ENCODE data around the gene CDH15.

Gene CDH15

DNA sequence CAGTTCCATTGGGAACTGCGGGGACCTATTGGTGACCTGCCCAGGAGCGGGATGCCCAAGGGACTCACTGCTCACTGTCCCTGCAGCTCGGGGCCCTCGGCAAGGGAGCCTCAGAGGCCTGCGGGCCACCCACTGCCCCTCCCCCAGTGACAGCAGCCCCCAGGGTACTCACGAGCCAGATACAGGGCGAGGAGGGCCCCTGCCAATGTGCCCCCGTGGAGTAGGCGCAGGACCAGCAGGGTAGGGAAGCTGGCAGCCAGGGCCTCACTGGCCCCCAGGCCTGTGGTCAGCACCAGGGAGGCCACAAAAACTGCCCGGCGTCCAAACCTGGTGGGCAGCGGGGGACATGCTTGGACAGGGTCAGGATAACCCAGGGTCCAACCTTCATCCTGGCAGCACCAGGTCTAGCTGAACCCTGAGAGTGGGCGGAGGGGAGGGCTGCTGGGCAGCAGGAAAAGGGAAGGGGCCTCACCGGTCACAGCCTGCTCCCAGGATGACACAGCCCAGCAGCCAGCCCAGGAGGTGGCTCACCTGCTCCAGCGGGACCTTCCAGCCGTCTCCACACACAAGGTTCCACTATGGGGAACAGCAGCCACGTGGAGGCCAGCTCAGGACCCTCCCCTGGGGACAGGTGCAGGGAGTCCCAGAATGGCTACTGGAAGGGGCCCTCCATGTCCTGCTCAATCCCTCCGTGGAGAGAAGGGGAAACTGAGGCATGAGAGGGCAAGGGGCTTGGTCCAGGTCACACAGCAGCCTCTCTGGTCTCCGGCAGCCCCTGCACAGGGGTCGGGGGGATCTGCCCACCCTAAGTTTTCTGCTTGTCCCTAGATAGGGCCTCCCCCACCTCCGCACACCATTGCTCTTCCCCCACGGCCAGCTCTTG is 27.9 kb downstream of the CDH15 start:
- no peak for DNase-seq (ENCODE audit: low read depth)

DNA sequence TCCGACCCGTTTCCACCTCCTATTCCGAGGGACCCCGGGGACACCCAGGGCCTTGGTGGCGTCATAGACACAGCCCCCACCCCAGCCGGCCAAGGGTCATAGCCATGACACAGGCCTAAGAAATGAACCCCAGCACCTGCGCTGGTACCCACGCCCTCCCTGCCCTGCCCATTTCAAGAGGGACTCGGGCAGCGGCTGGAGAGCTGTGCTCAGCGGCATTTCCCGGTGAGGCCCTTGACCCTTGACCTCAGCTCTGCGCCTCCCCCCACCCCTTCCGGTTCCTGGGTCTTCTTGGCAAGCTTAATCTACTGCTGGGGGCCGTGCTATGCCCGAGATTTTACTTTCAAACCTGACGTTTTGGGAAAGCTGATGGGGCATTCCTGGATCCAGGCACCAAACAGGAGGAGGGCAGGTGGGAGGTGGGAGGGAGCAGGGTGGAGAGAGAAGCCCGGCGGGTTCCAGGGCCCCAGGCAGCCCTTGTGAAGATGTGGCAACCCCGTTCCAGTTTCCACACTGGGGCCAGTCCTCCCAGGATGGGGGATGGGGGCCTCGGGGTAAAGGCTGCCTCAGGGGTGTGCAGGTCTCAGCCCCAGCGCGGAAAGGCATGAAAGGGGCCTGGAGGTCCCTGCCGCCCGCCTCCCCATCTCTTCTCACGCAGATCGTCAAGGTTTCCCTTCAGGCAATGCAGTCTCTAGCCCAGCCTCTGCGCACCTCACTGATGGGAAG is 28.7 kb downstream of the CDH15 start, which contains the start of gene SLC22A31:
TSS of gene SLC22A31 (minus strand) at position 414 of the 726 bp plus-strand sequence. CDS start at position 378, 36 bp downstream.
- no peak for DNase-seq (ENCODE audit: low read depth)

DNA sequence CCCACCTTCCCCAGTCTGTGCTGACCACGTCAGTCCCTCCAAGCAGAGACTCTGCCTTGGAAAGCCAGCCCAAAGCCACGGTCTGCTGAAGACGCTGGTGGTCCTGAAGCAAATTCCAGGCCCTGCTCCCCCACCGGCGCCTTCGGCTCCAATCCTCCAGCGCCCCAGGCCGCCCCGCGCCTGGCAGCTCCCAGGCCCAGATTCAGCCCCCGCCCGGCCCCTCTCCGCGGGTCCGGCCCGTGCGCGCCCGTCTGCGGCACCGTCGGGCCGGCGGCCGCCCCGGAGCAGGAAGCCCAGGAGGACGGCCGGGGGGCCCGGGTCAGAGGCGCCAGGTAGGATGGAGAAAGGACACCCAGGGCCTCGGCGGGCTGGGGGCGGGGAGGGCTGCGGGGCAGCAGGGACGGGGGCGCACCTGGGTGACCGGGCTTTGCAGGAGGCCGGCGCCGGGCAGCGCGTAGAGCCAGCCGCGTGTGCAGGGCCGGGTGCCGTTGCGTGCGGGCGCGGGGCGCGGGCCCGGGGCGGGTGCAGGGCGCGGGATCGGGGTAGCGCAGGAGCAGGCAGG is 29.4 kb downstream of the CDH15 start:
- DNase-seq (ENCODE audit: low read depth): no peak

DNA sequence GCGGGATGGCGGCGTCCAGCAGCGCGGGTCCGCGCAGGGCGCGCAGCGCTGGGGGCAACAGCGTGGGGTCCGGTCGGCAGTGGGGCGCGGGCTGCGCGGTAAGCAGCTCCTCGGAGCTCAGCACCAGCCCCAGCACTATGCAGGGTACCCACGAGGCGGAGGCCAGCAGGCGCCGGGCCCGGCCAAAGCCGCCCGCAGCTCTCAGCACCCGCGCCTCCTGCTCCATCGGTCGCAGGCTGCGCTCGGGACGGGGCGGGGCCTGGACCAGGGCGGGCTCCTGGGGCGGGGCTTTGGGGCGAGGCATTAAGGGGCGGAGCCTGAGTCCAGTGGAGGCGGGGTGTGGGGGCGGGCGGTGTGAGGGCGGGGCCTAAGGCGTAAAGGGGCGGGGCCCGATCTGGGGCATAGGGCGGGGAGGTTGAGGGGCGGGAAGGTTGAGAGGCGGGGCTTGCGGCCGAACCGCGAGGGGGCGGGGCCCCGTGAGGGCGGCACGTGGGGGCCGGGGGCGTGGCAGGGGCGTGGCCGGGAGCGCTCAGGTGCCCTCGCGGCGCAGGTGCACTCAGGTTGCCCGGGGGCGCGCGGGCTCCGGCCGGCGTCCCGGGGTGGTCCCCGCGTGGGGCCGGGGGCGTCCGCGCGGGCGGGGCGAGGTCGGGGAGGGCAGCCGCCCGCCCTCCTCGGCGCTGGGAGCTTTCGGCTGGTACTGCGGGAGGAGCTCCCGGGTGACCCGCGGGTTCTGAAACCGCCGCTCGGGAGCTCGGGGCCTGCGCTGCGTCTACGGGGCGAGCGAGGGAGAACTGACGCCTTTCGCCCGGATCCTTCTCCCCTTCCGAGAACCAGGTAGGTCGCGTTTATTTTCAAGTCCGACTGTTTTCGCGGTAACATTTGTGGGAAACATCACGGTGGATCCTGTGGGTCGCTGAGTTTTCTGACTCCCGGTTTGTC is 30.2 kb downstream of the CDH15 start:
- DNase-seq (ENCODE audit: low read depth): peak; percentile 62

DNA sequence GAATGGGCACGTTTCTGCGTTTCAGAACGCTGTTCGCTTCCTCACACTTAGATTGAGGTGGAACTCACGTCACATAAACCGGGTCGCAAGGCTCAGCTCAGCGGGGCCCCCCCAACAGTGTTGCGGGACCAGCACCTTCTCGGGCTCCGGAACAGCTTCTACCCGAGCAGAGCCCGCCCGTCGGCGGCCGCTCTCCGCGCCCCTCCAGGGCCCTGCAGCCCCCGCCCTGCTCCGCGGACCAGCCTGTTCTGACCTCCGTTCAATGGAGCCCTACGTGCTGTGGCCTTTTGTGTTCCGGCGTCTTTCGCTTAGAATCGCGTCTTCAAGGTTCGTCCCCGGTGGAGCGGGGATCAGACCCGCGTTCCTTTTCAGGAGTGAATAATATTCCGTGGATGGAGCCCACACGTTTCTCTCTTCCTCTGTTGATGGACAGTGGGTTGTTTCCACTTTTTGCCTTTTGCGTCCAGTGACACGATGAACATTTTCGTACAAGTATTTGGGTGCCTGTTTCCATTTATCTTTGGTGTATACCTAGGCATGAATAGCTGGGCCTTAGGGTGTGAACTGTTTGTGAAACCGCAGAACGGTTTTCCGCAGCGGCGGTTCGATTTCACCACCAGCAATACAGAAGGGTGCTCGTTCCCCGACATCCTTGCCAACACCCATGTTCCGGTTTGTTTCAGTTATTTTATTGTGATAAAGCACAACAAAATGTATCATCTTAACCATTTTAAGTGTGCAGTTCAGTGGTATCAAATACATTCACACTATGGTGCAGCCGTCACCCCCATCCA is 31.1 kb downstream of the CDH15 start:
- DNase-seq (ENCODE audit: low read depth): no peak

DNA sequence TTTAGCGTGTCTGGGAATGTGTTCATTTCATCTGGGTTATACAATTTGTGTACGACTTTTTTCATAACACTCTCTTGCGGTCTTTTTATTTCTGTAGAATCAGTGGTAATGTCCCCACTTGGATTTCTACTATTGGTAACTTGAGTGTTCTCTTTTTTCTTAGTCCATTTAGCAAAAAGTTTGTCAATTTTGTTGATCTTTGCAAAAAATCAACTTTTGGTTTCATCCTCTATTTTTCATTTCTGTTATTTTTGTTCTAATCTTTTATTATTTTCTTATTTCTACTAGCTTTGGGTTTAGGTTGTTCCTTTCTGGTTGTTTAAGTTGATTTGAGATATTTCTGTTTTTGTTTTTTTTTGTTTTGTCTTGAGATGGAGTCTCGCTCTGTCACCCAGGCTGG is 36.4 kb downstream of the CDH15 start:
- no peak for DNase-seq (ENCODE audit: low read depth)

DNA sequence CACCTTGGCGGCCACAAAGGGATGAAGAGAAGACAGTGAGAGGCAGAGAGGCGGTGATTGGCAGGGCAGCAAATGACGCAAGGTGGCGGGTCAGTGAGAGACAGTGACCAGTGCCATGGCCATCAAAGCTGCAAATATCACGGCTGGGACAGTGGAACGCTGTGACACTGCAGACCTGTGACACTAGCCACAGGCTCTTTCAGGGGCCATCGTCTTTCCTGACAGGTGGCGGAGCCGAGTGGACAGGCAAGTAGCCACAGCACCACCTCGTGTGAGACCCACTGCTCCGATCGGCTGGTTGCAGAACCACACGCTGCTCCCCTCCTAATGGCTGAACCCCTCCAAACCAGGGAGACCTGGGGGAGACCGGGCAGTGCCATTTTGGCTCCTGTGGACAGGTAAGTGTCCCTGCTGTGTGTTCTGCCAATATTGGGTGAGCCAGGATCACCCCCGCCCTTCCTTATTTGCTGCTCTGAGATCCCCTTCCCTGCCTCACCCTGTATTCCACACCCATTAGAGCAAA is 38.0 kb downstream of the CDH15 start:
- no peak for DNase-seq (ENCODE audit: low read depth)

DNA sequence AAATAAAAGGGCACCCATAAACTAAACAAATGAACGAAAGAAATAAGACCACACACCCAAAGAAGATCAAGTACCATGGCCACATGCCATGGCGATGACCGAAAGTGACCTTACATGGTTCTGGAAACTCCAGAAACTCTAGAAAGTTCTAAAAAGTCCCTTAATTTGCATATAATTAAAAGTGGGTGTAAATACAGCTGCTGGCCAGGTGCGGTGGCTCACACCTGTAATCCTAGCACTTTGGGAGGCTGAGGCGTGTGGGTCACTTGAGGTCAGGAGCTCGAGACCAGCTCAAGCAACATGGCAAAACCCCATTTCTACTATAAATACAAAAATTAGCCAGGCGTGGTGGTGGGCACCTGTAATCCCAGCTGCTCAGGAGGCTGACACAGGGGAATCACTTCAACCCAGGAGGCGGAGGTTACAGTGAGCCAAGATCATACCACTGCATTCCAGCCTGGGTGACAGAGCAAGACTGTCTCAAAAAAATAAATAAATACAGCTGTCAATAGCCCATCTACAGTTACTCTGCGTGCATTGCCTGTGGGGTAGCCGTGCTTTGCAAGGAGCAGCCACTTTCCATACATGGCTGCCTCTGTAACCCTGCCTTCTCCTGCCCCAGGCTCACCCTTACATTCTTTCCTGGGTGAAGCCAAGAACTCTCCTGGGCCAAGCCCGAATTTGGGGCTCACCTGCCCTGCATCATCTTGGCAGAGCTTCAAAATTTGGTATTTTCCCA is 38.8 kb downstream of the CDH15 start:
- no peak for DNase-seq (ENCODE audit: low read depth)

DNA sequence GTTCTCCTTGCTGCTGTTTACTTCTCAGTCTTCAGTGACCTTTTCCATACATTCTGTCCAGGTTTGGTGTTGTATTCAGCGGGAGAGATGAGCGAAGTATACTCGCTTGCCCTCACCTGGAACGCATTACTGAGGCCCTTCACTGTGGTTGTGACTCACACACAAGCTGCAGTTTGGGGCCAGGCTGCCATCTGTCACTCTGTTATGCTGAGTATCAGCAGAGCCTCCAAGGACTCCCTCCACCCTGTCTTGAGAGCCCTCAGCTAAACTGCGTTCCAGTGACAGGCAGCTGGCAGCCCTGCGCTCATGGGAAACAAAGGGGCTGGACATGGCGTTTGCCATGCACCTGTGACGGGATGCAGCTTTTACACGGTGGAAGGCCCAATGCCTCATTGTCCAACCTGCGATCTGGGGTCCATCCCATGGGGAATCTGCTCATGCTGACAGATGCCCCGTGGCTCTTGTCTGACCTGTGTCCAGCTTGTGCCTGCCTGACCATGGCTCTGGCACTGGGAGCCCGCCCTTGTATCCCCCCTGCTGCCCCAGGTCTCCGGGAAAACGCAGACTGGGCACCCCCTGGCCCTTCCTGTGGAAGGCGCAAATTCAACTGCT is 39.5 kb downstream of the CDH15 start:
- DNase-seq (ENCODE audit: low read depth): peak; percentile 38

DNA sequence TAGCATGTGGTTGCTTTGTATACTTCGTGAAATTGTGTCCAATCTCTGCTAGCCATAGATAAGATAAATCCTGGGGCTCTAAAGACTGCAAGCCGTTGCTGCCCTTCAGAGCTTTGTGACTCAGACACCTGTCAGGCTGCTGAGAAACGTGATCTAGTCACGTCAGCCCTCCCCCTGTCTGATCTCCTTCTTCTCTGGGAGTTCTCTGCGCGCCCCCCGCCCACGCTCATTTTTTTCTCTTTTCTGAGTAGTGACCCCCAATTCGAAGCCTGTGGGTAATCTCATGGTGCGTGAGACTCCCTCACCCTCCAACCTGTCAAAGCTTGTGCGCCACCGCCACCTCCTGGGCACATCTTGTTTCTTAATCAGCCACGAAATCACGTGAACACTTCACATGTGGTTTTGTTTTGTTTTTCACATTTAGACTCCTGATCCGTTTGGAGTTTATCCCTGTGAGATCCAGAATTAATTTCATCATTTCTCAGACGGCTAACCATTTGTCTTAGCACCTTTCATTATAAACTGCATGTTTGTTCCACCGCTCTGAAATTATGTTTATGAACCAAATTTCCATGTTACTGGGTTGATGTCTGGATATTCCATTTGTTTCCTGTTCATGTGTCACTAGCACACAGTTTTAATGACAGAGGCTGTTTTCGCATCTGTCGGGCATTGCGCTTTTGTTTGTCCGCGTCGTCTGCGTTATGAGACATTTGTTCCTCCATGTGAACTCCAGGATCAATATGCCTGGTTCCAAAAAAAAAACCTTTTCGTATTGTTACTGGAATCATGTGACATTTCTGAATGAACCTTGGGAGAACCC is 45.0 kb downstream of the CDH15 start:
- DNase-seq (ENCODE audit: low read depth): peak; percentile 78

DNA sequence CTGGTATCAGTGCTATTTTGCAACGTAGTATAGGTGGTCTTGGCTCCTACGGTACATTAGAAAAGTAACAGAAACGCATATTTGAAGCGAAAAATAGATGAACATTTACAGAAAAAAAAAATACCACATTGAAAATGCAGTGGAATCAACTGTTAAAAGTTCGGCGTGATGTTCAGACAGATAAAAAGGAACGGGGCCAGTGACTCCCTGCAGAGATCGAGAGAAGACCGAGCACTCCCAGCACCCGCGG is 45.5 kb downstream of the CDH15 start:
- no peak for DNase-seq (ENCODE audit: low read depth)

DNA sequence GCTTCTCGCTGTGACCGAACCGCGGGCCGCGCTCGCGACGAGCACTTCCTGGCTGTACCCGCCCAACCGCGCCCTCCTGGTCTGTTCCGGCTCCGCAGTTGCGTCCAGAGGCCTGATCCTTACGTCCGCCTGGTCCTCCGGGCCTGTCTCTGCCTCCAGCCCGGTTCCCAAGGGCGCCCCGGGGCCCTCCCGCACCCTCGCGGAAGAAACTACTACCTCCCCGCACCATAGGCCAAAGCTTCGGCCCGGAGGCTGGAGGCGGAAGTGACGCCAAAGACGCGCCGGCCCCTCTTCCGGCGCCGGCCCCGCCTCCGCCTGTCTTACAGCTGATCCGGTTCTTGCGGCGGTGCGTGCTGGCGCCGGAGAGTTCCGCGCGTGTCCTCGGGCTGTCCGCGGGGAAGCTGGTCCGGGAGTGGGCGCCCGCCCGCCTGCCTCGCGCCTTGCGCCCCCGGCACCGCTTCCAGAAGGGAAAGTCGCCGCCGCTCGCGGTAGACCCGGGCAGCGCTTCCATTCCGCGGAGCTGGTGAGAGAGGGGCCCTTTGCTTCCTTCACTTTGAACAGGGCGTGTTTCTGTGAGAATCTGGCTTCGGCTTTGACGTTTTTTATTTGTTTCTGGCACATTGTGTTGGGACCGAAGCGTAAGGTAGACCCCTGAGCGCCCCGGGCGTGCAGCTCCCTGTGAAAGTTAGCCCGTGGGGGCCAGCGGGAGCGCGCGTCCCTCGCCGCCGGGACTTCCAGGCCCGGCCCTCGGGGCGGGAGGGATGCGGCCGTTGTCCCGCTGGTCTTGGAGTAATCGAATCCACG is 46.0 kb downstream of the CDH15 start, which contains the start of gene ZNF778:
TSS of gene ZNF778 (plus strand) at position 316 of the 804 bp plus-strand sequence. CDS start 3,425 bp downstream, outside the sequence.
- peak; percentile 84 for DNase-seq (ENCODE audit: low read depth)

DNA sequence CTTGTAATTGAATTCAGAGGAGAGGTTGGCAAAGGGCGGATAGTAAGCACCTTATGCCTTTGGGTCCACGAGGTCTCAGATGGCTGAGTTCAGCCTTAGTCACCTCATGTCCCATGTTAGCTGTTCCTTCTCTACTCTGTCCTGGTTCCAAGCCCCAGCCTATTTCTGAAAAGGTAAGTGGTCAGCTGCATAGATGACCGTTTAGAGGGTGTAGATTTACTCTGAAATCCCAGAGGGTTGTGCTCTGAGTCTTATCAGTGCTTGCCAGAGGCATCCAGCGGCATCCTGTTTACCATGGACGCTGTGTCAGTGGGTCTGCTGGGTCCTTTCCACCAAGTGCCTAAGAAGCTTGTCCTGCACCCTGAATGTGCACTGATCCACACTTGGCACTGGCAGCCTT is 47.8 kb downstream of the CDH15 start:
- DNase-seq (ENCODE audit: low read depth): no peak

DNA sequence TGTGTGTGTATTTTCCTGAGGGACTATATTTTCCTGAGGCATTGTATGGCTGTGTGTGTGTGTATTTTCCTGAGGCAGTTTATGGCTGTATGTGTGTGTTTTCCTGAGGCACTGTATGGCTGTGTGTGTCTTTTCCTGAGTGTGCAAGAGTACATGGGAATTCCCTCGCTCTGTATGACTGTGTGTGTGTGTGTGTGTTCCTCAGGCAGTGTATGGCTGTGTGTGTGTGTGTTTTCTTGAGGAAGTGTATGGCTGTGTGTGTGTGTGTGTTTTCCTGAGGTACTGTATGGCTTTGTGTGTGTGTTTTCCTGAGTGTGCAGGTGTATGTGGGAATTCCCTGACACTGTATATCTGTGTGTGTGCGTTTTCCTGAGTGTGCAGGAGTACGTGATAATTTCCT is 50.1 kb downstream of the CDH15 start:
- no peak for DNase-seq (ENCODE audit: low read depth)

DNA sequence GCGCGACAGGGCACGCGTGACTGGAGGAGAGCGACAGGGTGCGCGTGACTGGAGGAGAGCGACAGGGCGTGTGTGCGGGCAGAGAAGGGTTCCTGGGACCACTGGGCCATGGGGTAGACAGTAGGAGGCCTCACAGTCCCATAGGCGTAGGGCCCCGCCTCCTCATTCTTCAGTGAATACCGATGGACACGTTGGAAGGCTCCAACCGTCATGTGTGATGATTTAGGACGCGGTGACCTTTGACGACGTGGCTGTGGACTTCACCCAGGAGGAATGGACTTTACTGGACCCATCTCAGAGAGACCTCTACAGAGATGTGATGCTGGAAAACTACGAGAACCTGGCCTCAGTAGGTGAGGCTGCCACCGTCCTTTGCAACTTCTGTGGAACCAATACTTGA is 51.4 kb downstream of the CDH15 start:
- no peak for DNase-seq (ENCODE audit: low read depth)

DNA sequence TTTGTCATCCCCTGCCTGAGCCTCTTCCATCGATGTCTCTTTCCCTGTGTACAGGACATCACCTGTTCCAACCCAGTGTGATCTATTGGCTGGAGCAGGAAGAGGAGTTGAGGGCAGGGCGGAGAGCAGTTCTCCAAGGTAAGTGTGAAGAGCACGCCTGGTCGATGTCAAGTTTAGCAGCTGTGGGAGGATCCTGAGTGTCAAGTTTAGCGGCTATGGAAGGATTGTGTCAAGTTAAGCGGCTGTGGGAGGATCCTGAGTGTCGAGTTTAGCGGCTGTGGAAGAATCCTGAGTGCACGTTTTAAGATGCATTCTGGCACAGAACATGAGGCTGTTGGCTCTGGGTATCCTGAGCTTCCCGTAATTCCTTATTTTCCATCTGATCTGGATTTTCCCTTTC is 53.1 kb downstream of the CDH15 start:
- no peak for DNase-seq (ENCODE audit: low read depth)

DNA sequence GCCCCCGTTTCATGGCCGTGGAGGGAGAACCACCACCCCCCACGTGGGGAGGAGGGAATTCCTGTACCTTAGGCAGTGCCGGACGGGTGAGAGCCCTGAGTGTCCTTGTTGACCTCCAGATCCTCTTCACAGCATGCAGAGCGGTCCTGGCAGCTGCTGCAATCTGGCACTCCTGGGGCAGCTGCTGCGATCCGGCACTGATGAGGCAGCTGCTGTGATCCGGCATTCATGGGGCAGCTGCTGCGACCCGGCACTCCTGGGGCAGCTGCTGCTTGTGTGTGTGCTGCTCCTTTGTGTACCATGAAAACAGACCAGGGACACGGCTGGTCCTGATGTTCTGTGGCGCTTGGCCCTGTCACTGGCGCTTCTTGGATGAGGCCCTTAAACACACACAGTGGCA is 58.7 kb downstream of the CDH15 start:
- no peak for DNase-seq (ENCODE audit: low read depth)

DNA sequence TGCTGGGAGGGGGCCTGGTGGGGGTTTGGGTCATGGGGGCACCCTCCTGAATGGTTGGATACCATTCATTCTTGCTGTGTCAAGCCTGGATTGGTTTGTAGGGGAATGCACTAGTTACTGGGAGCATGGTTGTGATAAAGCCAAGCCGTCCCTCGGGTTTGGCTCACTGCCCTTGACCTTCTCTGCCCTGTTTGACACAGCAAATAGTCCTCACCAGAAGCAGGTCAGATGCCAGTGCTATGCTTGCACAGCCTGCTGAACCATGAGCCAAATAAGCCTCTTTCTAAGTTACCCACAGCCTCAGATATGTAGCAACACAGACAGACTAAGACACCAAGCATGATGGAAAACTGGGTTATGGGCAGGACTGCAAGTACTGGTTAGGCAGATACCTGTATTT is 60.6 kb downstream of the CDH15 start:
- DNase-seq (ENCODE audit: low read depth): no peak
